HG03039 (cell line): Measurements from ENCODE around the gene GAGE10.
"Not testable (repeated sequence)": the region's sequence is repeated elsewhere in the genome, so short reads cannot be mapped to it uniquely, and the experiment has no call there.

Experiments used
- ATAC-seq: cut with Tn5 transposase; IDR thresholded peaks from one replicate; pipeline ENCODE4 v1.9.1; 2021; ENCODE audit warnings: mild to moderate bottlenecking, moderate library complexity; ENCODE audit not compliant: unreplicated experiment

The GAGE10 gene

DNA sequence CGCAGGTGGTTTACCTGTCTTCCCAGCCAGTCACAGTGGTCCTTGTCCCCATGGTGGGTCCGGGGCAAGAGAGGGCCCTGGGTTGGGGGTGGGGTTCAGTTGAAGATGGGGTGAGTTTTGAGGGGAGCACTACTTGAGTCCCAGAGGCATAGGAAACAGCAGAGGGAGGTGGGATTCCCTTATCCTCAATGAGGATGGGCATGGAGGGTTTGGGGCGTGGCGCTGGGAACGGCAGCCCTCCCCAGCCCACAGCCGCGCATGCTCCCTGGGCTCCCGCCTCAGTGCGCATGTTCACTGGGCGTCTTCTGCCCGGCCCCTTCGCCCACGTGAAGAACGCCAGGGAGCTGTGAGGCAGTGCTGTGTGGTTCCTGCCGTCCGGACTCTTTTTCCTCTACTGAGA is 18.3 kb downstream of the GAGE10 start, which contains the start of gene GAGE12J:
Gene GAGE12J (plus strand): TSS at position 301 of the 400 bp plus-strand sequence. CDS start 1,157 bp downstream, outside the sequence.
- ATAC-seq, result not testable (repeated sequence)

DNA sequence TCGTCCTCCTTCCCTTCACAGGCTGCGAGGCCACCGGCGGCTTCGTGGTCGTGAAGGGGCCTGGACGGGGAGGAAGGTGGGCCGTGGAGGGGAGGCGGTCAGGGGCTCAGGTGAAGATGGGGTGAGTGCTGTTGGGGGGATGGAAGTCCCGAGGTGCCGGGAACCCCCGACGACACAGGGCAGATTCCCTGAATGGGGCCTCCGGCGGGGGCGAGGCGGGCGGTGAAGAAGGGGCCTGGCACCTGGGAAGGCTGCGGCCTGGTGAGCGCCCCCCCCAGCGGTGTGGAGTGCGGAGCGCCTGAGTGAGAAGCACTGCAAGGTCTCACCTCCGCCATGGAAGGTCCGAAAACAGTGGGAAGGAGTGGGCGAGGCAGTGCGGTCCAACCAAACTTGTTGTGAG is 18.8 kb downstream of the GAGE10 start:
- ATAC-seq, result not testable (repeated sequence)

DNA sequence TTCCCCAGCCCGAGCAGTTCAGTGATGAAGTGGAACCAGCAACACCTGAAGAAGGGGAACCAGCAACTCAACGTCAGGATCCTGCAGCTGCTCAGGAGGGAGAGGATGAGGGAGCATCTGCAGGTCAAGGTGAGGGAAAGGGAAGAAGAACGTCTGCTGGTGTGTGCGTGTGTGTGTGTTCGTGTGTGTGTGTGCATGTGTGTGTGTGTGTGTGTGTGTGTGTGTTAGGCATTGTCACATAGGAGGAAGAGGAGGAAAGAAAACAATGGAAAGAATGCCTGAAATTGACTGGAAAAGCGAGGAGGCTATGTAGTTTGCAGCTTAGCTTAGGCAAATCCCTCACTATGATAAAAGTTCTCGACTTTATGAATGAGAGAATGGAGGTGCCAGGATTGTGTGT is 20.3 kb downstream of the GAGE10 start:
- not testable (repeated sequence) for ATAC-seq

DNA sequence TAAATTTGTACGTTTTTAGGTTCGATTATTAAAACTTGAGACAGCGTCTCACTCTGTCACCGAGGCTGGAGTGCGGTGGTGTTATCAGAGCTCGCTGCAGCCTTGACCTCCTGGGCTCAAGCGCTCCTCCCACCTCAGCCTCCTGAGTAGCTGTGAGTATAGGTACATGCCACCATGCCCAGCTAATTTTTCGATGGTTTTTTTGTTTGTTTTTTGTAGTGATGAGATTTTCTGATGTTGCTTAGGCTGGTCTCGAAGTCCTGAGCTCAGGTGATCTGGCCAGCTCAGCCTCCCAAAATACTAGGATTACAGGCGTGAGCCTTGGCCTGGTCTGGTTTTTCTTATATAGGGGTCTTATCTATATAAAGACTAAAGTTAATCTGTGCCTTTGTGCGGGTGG is 27.0 kb downstream of the GAGE10 start:
- ATAC-seq, result not testable (repeated sequence)

DNA sequence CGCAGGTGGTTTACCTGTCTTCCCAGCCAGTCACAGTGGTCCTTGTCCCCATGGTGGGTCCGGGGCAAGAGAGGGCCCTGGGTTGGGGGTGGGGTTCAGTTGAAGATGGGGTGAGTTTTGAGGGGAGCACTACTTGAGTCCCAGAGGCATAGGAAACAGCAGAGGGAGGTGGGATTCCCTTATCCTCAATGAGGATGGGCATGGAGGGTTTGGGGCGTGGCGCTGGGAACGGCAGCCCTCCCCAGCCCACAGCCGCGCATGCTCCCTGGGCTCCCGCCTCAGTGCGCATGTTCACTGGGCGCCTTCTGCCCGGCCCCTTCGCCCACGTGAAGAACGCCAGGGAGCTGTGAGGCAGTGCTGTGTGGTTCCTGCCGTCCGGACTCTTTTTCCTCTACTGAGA is 27.8 kb downstream of the GAGE10 start, which contains the start of gene GAGE13:
Gene GAGE13 (plus strand): TSS at position 301 of the 400 bp plus-strand sequence. CDS start 1,156 bp downstream, outside the sequence.
- not testable (repeated sequence) for ATAC-seq

DNA sequence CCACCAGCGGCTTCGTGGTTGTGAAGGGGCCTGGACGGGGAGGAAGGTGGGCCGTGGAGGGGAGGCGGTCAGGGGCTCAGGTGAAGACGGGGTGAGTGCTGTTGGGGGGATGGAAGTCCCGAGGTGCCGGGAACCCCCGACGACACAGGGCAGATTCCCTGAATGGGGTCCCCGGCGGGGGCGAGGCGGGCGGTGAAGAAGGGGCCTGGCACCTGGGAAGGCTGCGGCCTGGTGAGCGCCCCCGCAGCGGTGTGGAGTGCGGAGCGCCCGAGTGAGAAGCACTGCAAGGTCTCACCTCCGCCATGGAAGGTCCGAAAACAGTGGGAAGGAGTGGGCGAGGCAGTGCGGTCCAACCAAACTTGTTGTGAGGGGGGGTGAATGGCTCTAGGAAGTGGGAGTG is 28.4 kb downstream of the GAGE10 start:
- ATAC-seq, result not testable (repeated sequence)

DNA sequence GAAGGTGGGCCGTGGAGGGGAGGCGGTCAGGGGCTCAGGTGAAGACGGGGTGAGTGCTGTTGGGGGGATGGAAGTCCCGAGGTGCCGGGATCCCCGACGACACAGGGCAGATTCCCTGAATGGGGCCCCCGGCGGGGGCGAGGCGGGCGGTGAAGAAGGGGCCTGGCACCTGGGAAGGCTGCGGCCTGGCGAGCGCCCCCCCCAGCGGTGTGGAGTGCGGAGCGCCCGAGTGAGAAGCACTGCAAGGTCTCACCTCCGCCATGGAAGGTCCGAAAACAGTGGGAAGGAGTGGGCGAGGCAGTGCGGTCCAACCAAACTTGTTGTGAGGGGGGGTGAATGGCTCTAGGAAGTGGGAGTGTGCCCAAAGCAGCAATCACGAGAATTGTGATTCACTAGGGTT is 38.0 kb downstream of the GAGE10 start:
- ATAC-seq, result not testable (repeated sequence)

DNA sequence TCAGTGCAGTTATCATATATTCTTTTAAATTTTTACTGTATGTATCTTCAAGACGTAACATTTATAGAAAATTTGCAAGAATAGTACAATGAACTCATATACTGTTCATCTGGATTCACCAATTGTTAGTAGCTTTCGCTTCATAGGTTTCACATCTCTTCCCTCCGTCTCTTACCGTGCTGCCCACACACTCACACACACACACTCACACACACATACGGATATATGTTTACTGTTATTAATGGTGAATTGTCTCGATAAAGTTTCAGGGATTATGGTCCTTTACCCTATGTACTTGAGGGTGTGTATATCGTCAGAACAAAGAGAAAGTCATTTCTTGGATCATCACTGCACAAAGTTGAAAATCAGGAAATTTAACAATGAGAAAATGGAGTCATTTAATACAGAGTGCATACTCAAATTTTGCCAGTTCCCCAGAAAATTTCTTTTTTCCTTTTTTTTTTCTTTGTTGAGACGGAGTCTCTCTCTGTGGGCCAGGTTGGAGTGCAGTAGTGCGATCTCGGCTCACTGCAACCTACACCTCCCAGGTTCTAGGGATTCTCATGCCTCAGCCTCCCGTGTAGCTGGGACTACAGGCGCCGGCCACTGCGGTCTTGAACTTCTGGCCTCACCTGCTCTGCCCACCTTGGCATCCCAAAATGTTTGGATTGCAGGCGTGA is 41.2 kb downstream of the GAGE10 start:
- not testable (repeated sequence) for ATAC-seq

DNA sequence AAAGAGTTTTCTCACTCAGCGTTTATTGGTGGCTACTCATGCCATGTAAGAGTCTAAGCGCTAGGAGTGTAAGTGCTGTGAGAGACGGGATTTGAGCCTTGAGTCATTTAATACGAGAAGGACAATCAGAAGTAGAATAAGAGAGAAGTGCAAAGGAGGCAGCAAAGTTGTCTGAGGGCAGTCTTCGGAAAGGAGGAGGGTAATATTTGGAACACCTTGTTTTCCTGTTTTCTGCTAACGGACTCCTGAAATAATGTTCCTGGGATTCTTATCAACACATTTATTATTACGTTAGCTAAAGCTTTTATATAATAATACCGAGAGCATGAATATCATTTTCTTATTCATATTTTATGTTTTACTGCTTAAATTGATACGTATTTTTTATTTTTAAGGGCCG is 42.0 kb downstream of the GAGE10 start:
- ATAC-seq, result not testable (repeated sequence)

DNA sequence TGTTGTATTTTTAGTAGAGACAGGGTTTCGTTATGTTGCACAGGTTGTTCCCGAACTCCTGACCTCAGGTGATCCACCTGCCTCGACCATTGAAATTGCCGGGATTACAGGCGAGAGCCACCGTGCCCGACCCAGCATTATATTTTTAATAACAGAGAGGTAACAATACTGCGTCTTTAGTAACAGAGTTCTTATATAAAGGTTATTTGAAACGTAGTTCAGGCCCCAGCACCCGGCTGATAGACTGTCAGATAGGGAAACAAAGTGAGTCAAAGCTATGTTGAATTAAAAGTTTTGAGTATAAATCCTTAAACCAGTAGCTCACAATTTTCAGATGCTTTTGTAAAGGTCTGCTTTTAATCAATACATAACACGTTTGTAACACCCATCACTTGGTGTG is 42.7 kb downstream of the GAGE10 start:
- ATAC-seq, result not testable (repeated sequence)
